Measurements from ENCODE around the gene SETD3.

The SETD3 gene

GRCh38 chr14:99410019-99410418 is 70.6 kb downstream of the SETD3 start:
- no peak overlapping the region for H3K4me3 ChIP-seq (replicated peaks in 1 of 2; ENCODE audit: low read depth in 2 of 2, low read length in 2 of 2)
- TF ChIP-seq CTCF (IDR thresholded peaks at IDR 0.05; ENCODE audit: low read depth, low read length): no peak

GRCh38 chr14:99408971-99409289 is 71.7 kb downstream of the SETD3 start:
- H3K4me3 ChIP-seq (replicated peaks in 1 of 2; ENCODE audit: low read depth in 2 of 2, low read length in 2 of 2): no peak overlapping the region
- no peak for TF ChIP-seq CTCF (IDR thresholded peaks at IDR 0.05; ENCODE audit: low read depth, low read length)
- DNase-seq (ENCODE audit: low read depth in 2 of 2): no peak

More at GRCh38 chr14:99410019-99410418, 70.6 kb downstream of the SETD3 start:
- DNase-seq (ENCODE audit: low read depth in 2 of 2): no peak

GRCh38 chr14:99408286-99408970 is 72.2 kb downstream of the SETD3 start:
- TF ChIP-seq CTCF (IDR thresholded peaks at IDR 0.05; ENCODE audit: low read depth, low read length): no peak
- H3K4me3 ChIP-seq (replicated peaks in 1 of 2; ENCODE audit: low read depth in 2 of 2, low read length in 2 of 2): no peak overlapping the region
- DNase-seq (ENCODE audit: low read depth in 2 of 2): no peak

GRCh38 chr14:99407416-99407815 is 73.2 kb downstream of the SETD3 start:
- no peak for DNase-seq (ENCODE audit: low read depth in 2 of 2)
- TF ChIP-seq CTCF (IDR thresholded peaks at IDR 0.05; ENCODE audit: low read depth, low read length): no peak
- no peak overlapping the region for H3K4me3 ChIP-seq (replicated peaks in 1 of 2; ENCODE audit: low read depth in 2 of 2, low read length in 2 of 2)

- DNase-seq (ENCODE audit: low read depth in 2 of 2): no peak
- no peak overlapping the region for H3K4me3 ChIP-seq (replicated peaks in 1 of 2; ENCODE audit: low read depth in 2 of 2, low read length in 2 of 2)
- no peak for TF ChIP-seq CTCF (IDR thresholded peaks at IDR 0.05; ENCODE audit: low read depth, low read length)
These were observed 77.7 kb downstream of the SETD3 start for GRCh38 chr14:99402950-99403349.

- no peak overlapping the region for H3K4me3 ChIP-seq (replicated peaks in 1 of 2; ENCODE audit: low read depth in 2 of 2, low read length in 2 of 2)
- DNase-seq (ENCODE audit: low read depth in 2 of 2): no peak
- TF ChIP-seq CTCF (IDR thresholded peaks at IDR 0.05; ENCODE audit: low read depth, low read length): no peak
These were observed 78.4 kb downstream of the SETD3 start for GRCh38 chr14:99402285-99402648.
